Small intestine (tissue), 16 donors: ENCODE measurements around the gene TTC31. TPM values are rescaled to one million over a fixed set of nuclear protein-coding genes. Genes with fewer than 3 reads are reported as not detected.

Experiments
- DNase-seq, 2 donors: peaks; one replicate each; pipeline versions ENCODE4 v3.0.0 to v3.0.0-alpha.2; 2013
- FAIRE-seq: peaks from 2 replicates; lab custom pipeline; 2012; peaks lifted over from hg19 to GRCh38; lab: Jason Lieb, UNC
- H3K27ac ChIP-seq, 3 donors: one replicate each; pipeline ENCODE4 v1.5.1; 2013; ENCODE audit warnings: low read length in 2 of 3, mild to moderate bottlenecking in 2 of 3, control low read depth in 1 of 3, inconsistent platforms in 1 of 3, low read depth in 1 of 3, moderate library complexity in 1 of 3
- H3K27me3 ChIP-seq, 3 donors: one replicate each; pipeline ENCODE4 v1.6.1; 2013; ENCODE audit warnings: low read length in 3 of 3, inconsistent platforms in 1 of 3; ENCODE audit not compliant: control insufficient read depth in 3 of 3, insufficient read depth in 3 of 3
- H3K36me3 ChIP-seq, 3 donors: one replicate each; pipeline ENCODE4 v1.6.1; 2013; ENCODE audit warnings: low read length in 3 of 3, inconsistent platforms in 1 of 3, low read depth in 1 of 3, mild to moderate bottlenecking in 1 of 3, moderate library complexity in 1 of 3; ENCODE audit not compliant: control insufficient read depth in 3 of 3, insufficient read depth in 2 of 3
- H3K4me1 ChIP-seq, 3 donors: one replicate each; pipeline ENCODE4 v1.6.1; 2013; ENCODE audit warnings: low read length in 2 of 3, inconsistent platforms in 1 of 3, low read depth in 1 of 3, mild to moderate bottlenecking in 1 of 3, moderate library complexity in 1 of 3; ENCODE audit not compliant: control insufficient read depth in 3 of 3, insufficient read depth in 2 of 3
- H3K4me3 ChIP-seq, 3 donors: one replicate each; pipeline ENCODE4 v1.5.1; 2013; ENCODE audit warnings: low read length in 3 of 3, control low read depth in 1 of 3, inconsistent platforms in 1 of 3, low read depth in 1 of 3, mild to moderate bottlenecking in 1 of 3, moderate library complexity in 1 of 3
- H3K9me3 ChIP-seq, 2 donors: one replicate each; pipeline ENCODE4 v1.6.1; 2013; ENCODE audit warnings: low read depth in 1 of 2, low read length in 1 of 2; ENCODE audit not compliant: control insufficient read depth in 2 of 2, insufficient read depth in 1 of 2
- WGBS, 3 donors: extraction: QIAGEN DNeasy Blood & Tissue Kit; methylation state at CpG; one replicate each; pipeline ENCODE4 v1.1.7; 2013; 5-methylcytosine and 5-hydroxymethylcytosine counted together
- long read RNA-seq, 10 donors: transcript quantifications; one replicate each; lab custom pipeline, GENCODE V29; 2026
- polyA plus RNA-seq, 4 donors: library from polyadenylated mRNA; stranded (reverse) in 3 of 4; unstranded in 1 of 4; fragments of 200-250 nt in 3 of 4; fragments of 120-200 nt in 1 of 4; gene quantifications; one replicate each; pipeline versions ENCODE4 v1.2.1 to v1.2.3, GENCODE V29; 2013
- donor health status: healthy with polysubstance abuse.
- donor health status: control.
- donor health status: control.
- donor health status: Bipolar disorder and iron deficiency.
- donor health status: healthy.

TTC31 gene
- 10 to 100 TPM; 20.1 to 51.0 (median 27.1) TPM for polyA plus RNA-seq
- long read RNA-seq, donor 1, result 0 reads
- long read RNA-seq, donor 2, result 0 reads
- long read RNA-seq, donor 3, result 0 reads
- long read RNA-seq, donor 4, result 0 reads
- long read RNA-seq, donor 5, partial matches to known transcripts, result 0 of 1 reads
- long read RNA-seq, donor 5, other reads (novel, unspliced or antisense), result 0 of 1 reads
- long read RNA-seq, donor 6, partial matches to known transcripts, result 0 of 3 reads
- long read RNA-seq, donor 6, other reads (novel, unspliced or antisense), result 0 of 3 reads
- long read RNA-seq, donor 7, result 0 reads
- long read RNA-seq, donor 8, result 0 reads
- long read RNA-seq, donor 9, result 0 reads
- long read RNA-seq, donor 10, partial matches to known transcripts, result 0 of 2 reads
- long read RNA-seq, donor 10, other reads (novel, unspliced or antisense), result 0 of 2 reads

DNA sequence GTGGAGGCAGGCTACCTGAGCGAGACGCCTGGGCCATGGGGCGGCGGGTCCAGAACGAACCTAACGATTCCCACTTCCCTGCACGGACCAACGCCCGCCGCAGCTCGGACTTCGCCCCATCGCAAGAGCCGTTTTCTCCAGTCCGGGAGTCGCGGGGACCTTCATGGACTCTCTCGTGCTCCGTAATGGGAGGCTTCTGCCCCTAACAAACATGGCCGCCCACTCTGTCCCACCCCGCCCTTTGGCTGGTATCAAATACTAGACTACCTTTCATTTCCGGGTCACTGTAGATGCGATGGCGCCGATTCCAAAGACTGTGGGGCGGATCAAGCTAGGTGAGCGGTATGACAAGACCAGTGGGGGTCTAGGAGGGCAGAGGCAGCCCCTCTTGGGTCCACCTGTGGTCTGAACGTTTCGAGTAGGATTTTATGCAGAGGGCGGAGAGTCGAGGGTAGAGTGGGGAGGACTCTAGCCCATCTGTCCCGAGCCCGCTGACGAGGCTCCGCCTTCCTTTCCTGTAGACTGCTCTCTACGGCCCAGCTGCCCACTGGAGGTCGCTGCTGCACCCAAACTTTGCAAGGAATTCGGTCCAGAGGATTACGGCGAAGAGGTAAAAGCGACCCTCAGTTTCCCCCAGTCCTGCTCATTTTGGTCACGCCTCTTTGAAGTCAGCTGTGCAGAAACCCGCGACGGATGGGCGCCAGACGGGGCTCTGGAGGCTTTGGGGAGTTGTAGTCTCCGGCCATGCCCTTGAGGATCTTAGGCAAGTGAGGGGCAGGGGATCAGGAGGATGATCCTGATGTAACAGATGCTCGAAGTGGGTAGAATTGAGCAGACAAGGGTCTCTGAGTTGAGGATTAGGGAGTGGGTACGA lies at the start of gene TTC31, which contains the start of gene CCDC142:
TTC31 (plus strand) TSS at position 281 of the 874 bp plus-strand sequence; CDS start at position 296, 15 bp downstream.
CCDC142 (minus strand) TSS at position 198 of the 874 bp plus-strand sequence; CDS start at position 37, 161 bp downstream.
- Histone ChIP-seq H3K27me3 (no peaks in the 10 kb centered on the region), H3K36me3 (peaks cover 0 to 58% (median 2%) of the 10 kb centered on the region in 3 donors)

GRCh38 chr2:74436111-74436805 lies 46.6 kb upstream of the TTC31 start:
- Histone ChIP-seq H3K9me3 (no peaks in the 10 kb centered on the region), H3K36me3 (peaks cover 0 to 41% (median 0%) of the 10 kb centered on the region in 3 donors), H3K27ac (peak overlapping the region in 1 of 3 donors; percentile 4), H3K4me1 (peaks cover 3 to 49% (median 13%) of the 10 kb centered on the region in 3 donors), H3K27me3 (no peaks in the 10 kb centered on the region), H3K4me3 (no peak overlapping the region)
- no peak for DNase-seq
- FAIRE-seq, result no peak
- WGBS, 3 donors, result 81 to 92% (median 87%) methylated on average over 38 to 43 of the region's 43 CpGs

More for the DNA sequence above, at the start of gene TTC31, which contains the start of gene CCDC142:
- H3K4me3 ChIP-seq, result peak within 1 kb of the TSS; percentile 81 to 90 (median 85)
- H3K4me1 ChIP-seq, result peaks cover 0 to 25% (median 2%) of the 10 kb centered on the region in 3 donors
- FAIRE-seq (no peak), DNase-seq (peak; percentile 99)
- no peaks in the 10 kb centered on the region for H3K9me3 ChIP-seq
- 0 to 1% (median 1%) methylated on average over 47 to 50 of the region's 50 CpGs for WGBS, 3 donors
- H3K27ac ChIP-seq, result peak within 1 kb of the TSS; percentile 86 to 96 (median 87)

- H3K27ac ChIP-seq, result peak overlapping the region in 1 of 3 donors; percentile 4
- H3K36me3 ChIP-seq, result peaks cover 0 to 36% (median 0%) of the 10 kb centered on the region in 3 donors
- DNase-seq (no peak), FAIRE-seq (no peak)
- peaks cover 3 to 42% (median 13%) of the 10 kb centered on the region in 3 donors for H3K4me1 ChIP-seq
- no peaks in the 10 kb centered on the region for H3K9me3 ChIP-seq
- no peak overlapping the region for H3K4me3 ChIP-seq
- WGBS, 3 donors, result 66 to 80% (median 79%) methylated on average over 6 of the region's 6 CpGs
- H3K27me3 ChIP-seq, result no peaks in the 10 kb centered on the region
Observed at GRCh38 chr2:74436848-74437695, 45.8 kb upstream of the TTC31 start.

DNA sequence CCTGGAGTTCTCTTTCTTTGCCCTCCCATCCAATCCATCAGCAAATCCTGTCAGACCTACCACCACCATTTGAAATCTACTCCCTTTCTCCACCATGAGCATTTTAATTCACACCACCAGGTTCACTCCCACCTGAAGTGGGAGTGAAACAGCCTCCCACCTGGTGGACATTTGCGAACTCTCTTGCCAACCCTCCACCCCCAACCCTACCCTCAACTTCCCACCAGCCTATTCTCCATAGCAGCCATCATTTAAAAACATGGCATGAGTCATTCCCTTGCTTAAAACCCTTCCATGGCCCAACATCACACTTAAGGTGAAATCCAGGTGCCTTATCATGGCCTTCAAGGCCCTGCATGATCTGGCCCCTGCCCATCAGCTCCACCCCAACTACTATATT lies 44.6 kb upstream of the TTC31 start:
- FAIRE-seq (no peak), DNase-seq (no peak)
- peaks cover 3 to 44% (median 13%) of the 10 kb centered on the region in 3 donors for H3K4me1 ChIP-seq
- H3K27me3 ChIP-seq, result no peaks in the 10 kb centered on the region
- WGBS, 3 donors, result 83 to 95% (median 91%) methylated on average over 1 of the region's 1 CpG
- H3K36me3 ChIP-seq, result peaks cover 0 to 29% (median 0%) of the 10 kb centered on the region in 3 donors
- no peaks in the 10 kb centered on the region for H3K9me3 ChIP-seq
- no peak overlapping the region for H3K4me3 ChIP-seq
- H3K27ac ChIP-seq, result no peak overlapping the region

DNA sequence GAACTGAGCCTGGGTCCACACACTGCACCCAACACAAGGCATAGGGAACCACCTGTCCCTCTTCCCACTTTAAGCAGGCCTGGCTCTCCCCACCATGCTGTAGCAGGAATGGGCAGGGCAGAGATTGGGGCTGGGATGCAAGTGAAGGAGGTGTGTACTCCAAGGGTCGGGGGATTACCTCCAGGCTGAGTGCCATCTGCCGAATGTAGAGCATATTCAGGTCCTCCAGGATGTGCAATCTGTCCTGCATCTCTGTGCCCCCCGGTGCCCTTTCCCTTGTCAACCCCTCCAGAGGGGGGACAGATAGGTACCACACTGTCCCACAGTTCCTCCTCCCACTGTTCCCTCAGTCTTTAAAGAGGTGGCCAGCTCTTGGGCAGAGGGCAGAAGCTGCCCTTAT lies 43.5 kb upstream of the TTC31 start:
- no peaks in the 10 kb centered on the region for H3K9me3 ChIP-seq
- H3K4me3 ChIP-seq, result peak overlapping the region in 2 of 3 donors; percentile 58 to 85
- no peak for DNase-seq
- H3K4me1 ChIP-seq, result peaks cover 3 to 50% (median 13%) of the 10 kb centered on the region in 3 donors
- H3K27ac ChIP-seq, result peak overlapping the region in 2 of 3 donors; percentile 82 to 99
- FAIRE-seq, result no peak
- H3K36me3 ChIP-seq, result peaks cover 0 to 29% (median 0%) of the 10 kb centered on the region in 3 donors
- H3K27me3 ChIP-seq, result no peaks in the 10 kb centered on the region
- 6 to 28% (median 19%) methylated on average over 3 of the region's 3 CpGs for WGBS, 3 donors

DNA sequence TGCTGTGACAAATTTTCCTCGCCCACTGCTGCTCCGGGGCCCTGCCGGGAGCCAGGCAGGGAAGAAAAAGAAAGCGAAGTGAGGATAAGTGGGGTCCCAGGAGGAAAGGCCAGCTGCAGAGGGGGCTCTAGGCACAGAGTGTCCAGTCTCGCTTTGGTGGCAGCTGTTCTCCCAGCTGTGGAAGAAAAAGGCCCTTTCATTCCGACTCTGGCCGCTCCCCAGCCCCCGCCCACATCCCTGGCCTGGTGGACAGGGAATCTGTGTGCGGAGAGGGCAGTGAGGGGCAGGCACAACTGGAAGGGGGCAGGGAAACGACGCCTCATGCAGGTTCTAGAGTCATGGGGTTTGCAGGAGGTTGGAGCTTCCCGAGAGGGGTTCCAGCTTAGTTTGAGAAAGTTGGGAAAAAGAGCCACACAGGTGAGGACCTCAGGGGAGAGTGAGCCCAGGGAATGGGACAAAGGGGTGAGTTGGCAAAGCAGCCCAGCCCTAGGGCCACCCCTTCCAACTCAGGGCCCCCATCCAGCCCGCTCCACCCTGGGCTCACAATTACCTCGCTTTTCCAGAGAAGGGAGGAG lies 43.0 kb upstream of the TTC31 start:
- Histone ChIP-seq H3K9me3 (no peaks in the 10 kb centered on the region), H3K4me3 (peak overlapping the region in 2 of 3 donors; percentile 58 to 85), H3K27me3 (no peaks in the 10 kb centered on the region), H3K27ac (peak overlapping the region; percentile 75 to 99 (median 82)), H3K36me3 (peaks cover 0 to 29% (median 0%) of the 10 kb centered on the region in 3 donors), H3K4me1 (peaks cover 3 to 52% (median 13%) of the 10 kb centered on the region in 3 donors)
- DNase-seq, result peak; percentile 25 to 68
- 13 to 17% (median 15%) methylated on average over 14 of the region's 14 CpGs for WGBS, 3 donors
- no peak for FAIRE-seq
